Measurements from ENCODE around the gene TAS2R60. TPM values are rescaled to one million over a fixed set of nuclear protein-coding genes. Genes with fewer than 3 reads are reported as not detected.

The TAS2R60 gene
- total and polyA plus RNA-seq, 12 donors = not detected

Other genes starting within 250 kb of the TAS2R60 start
- gene TAS2R40, start 221.4 kb upstream of the TAS2R60 start, total RNA-seq = not detected
- not detected for gene TAS2R40, start 221.4 kb upstream of the TAS2R60 start, polyA plus RNA-seq
- gene GSTK1, start 180.0 kb upstream of the TAS2R60 start, total RNA-seq = 100 to 1,000 TPM; 251 to 294 (median 269) TPM
- gene GSTK1, start 180.0 kb upstream of the TAS2R60 start, polyA plus RNA-seq = 100 to 1,000 TPM; 136 to 317 TPM
- 10 to 100 TPM in 7 of 10 donors, 1 to 10 TPM in 3; 5.4 to 14.2 (median 11.1) TPM for gene TMEM139, start 158.5 kb upstream of the TAS2R60 start, total RNA-seq
- gene TMEM139, start 158.5 kb upstream of the TAS2R60 start, polyA plus RNA-seq = 10 to 100 TPM in 1 of 2 donors, 1 to 10 TPM in 1; 2.6 to 18.0 TPM
- 10 to 100 TPM in 6 of 10 donors, 1 to 10 TPM in 4; 7.1 to 13.9 (median 10.2) TPM for gene CASP2, start 155.1 kb upstream of the TAS2R60 start, total RNA-seq
- 1 to 10 TPM; 4.4 to 8.0 TPM for gene CASP2, start 155.1 kb upstream of the TAS2R60 start, polyA plus RNA-seq
- gene CLCN1, start 127.3 kb upstream of the TAS2R60 start, total RNA-seq = not detected
- gene CLCN1, start 127.3 kb upstream of the TAS2R60 start, polyA plus RNA-seq = under 1 TPM in 1 of 2 donors, not detected in 1; 0.01 TPM
- gene FAM131B, start 80.7 kb upstream of the TAS2R60 start, total RNA-seq = 1 to 10 TPM in 1 of 10 donors, under 1 TPM in 8, not detected in 1; 0.07 to 1.2 (median 0.39) TPM
- gene FAM131B, start 80.7 kb upstream of the TAS2R60 start, polyA plus RNA-seq = under 1 TPM; 0.22 to 0.37 TPM
- gene ZYX, start 62.1 kb upstream of the TAS2R60 start, total RNA-seq = 100 to 1,000 TPM in 2 of 10 donors, 10 to 100 TPM in 8; 48.5 to 148 (median 74.6) TPM
- 100 to 1,000 TPM in 1 of 2 donors, 10 to 100 TPM in 1; 58.9 to 152 TPM for gene ZYX, start 62.1 kb upstream of the TAS2R60 start, polyA plus RNA-seq
- under 1 TPM in 1 of 10 donors, not detected in 9; 0.39 TPM for gene EPHA1, start 34.6 kb upstream of the TAS2R60 start, total RNA-seq
- under 1 TPM; 0.12 to 0.73 TPM for gene EPHA1, start 34.6 kb upstream of the TAS2R60 start, polyA plus RNA-seq
- gene TAS2R41, start 34.4 kb downstream of the TAS2R60 start, total RNA-seq = under 1 TPM in 1 of 10 donors, not detected in 9; 0.40 TPM
- not detected for gene TAS2R41, start 34.4 kb downstream of the TAS2R60 start, polyA plus RNA-seq
- under 1 TPM in 2 of 10 donors, not detected in 8; 0.13 TPM for gene CTAGE15, start 128.3 kb downstream of the TAS2R60 start, total RNA-seq
- under 1 TPM in 1 of 2 donors, not detected in 1; 0.01 TPM for gene CTAGE15, start 128.3 kb downstream of the TAS2R60 start, polyA plus RNA-seq
- 1 to 10 TPM in 1 of 10 donors, under 1 TPM in 9; 0.08 to 2.7 (median 0.35) TPM for gene TCAF2, start 177.5 kb downstream of the TAS2R60 start, total RNA-seq
- under 1 TPM; 0.25 to 0.44 TPM for gene TCAF2, start 177.5 kb downstream of the TAS2R60 start, polyA plus RNA-seq

All from heart right ventricle (tissue), 12 donors.